Neutrophil (primary cell): ENCODE data around the gene ZNF710.
"Not testable (repeated sequence)": the region's sequence is repeated elsewhere in the genome, so short reads cannot be mapped to it uniquely, and the experiment has no call there.

Experiments used
- H3K27ac ChIP-seq: fragments of 200-600 bp; sonication (generic); 2 replicates; pipeline ENCODE4 v1.5.1; 2016; ENCODE audit warnings: mild to moderate bottlenecking, moderate library complexity
- H3K27me3 ChIP-seq: fragments of 200-600 bp; sonication (generic); 2 replicates; pipeline ENCODE4 v1.6.0; 2016; ENCODE audit warnings: mild to moderate bottlenecking
- H3K36me3 ChIP-seq: fragments of 200-600 bp; sonication (generic); 2 replicates; pipeline ENCODE4 v1.5.1; 2017
- H3K4me1 ChIP-seq, 2 experiments: fragments of 200-600 bp in 1 of 2; sonication (generic) in 1 of 2; 1 replicate in 1 of 2; 2 replicates in 1 of 2; pipeline versions ENCODE4 v1.5.1 to v1.6.1; 2013 to 2016; ENCODE audit warnings: low read depth in 1 of 2, low read length in 1 of 2, mild to moderate bottlenecking in 1 of 2, moderate library complexity in 1 of 2; ENCODE audit not compliant: control insufficient read depth in 1 of 2, insufficient read depth in 1 of 2
- H3K4me3 ChIP-seq, 2 experiments: fragments of 200-600 bp in 1 of 2; sonication (generic) in 1 of 2; 1 replicate in 1 of 2; 2 replicates in 1 of 2; pipeline ENCODE4 v1.5.1; 2013 to 2016; ENCODE audit warnings: low read depth in 1 of 2, low read length in 1 of 2, mild to moderate bottlenecking in 1 of 2, moderate library complexity in 1 of 2
- H3K9me3 ChIP-seq: fragments of 200-600 bp; sonication (generic); 2 replicates; pipeline ENCODE4 v1.5.1; 2016
- TF ChIP-seq, protein P1 (sequence below): fragments of 200-600 bp; sonication (generic); IDR thresholded peaks from 2 replicates; pipeline ENCODE4 v1.5.1; 2016; ENCODE audit warnings: antibody characterized with exemption

The ZNF710 gene, protein sequence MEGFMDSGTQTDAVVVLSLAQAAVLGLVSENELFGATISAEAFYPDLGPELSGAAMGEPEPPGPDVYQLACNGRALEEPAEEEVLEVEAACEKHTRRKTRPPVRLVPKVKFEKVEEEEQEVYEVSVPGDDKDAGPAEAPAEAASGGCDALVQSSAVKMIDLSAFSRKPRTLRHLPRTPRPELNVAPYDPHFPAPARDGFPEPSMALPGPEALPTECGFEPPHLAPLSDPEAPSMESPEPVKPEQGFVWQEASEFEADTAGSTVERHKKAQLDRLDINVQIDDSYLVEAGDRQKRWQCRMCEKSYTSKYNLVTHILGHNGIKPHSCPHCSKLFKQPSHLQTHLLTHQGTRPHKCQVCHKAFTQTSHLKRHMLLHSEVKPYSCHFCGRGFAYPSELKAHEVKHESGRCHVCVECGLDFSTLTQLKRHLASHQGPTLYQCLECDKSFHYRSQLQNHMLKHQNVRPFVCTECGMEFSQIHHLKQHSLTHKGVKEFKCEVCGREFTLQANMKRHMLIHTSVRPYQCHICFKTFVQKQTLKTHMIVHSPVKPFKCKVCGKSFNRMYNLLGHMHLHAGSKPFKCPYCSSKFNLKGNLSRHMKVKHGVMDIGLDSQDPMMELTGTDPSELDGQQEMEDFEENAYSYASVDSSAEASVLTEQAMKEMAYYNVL

DNA sequence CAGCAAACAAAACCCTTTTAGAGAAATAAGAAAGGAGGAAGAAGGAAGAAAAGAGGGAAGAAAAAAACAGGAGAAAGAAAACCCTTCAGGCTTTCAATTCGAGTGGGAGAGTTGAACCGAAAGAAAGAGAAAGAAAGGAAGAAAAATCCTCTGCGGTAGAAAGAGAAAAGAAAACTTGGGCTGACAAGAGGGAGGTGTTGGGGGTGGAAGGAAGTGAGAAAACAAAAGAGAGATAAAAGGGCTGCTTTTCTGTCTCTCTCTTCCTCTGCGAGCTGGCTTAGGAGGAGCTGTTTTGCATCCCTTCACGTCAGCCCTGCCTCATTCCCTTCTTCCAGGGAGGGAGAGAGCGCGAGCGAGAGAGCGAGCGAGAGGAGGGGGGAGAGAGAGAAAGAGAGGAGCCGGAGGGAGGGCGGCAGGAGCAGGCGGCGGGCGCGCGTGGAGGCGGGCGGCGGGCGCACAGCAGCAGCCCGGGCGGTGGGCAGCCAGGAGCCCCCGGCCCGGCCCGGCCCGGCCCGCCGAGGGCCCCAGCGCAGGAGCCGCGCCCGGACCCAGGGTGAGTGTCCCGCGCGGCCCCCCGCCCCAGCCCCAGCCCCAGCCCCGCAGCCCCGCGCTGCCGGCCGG is at the start of gene ZNF710:
ZNF710 (plus strand) TSS at position 263 of the 621 bp plus-strand sequence. CDS start 65,814 bp downstream, outside the sequence.
- TF ChIP-seq, protein P1, sequence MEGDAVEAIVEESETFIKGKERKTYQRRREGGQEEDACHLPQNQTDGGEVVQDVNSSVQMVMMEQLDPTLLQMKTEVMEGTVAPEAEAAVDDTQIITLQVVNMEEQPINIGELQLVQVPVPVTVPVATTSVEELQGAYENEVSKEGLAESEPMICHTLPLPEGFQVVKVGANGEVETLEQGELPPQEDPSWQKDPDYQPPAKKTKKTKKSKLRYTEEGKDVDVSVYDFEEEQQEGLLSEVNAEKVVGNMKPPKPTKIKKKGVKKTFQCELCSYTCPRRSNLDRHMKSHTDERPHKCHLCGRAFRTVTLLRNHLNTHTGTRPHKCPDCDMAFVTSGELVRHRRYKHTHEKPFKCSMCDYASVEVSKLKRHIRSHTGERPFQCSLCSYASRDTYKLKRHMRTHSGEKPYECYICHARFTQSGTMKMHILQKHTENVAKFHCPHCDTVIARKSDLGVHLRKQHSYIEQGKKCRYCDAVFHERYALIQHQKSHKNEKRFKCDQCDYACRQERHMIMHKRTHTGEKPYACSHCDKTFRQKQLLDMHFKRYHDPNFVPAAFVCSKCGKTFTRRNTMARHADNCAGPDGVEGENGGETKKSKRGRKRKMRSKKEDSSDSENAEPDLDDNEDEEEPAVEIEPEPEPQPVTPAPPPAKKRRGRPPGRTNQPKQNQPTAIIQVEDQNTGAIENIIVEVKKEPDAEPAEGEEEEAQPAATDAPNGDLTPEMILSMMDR, result no peak
- Histone ChIP-seq H3K27me3 (no peaks in the 10 kb centered on the region), H3K4me1 (peaks cover 52 to 60% of the 10 kb centered on the region in 2 experiments), H3K36me3 (no peaks in the 10 kb centered on the region), H3K9me3 (no peaks in the 10 kb centered on the region), H3K4me3 (peak within 1 kb of the TSS; percentile 74 to 86), H3K27ac (peak within 1 kb of the TSS; percentile 99)

DNA sequence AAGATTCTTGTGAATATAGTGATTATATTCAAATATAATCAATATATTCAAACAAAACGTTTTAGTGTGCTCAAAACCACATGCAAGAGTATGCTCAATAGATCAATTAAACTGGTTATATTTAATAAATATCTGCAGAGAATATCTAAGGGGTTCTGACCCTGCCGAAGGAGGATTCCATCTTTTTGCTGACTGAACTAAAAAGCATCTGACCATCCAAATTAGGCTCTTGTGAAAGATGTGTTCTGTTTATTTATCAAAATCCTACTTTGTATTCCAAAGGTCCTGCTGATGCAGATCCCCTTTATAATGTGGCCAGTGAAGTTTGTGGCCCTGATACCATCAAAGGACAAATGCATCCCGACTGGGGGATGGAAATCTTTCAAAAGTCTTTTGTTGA is 46.6 kb upstream of the ZNF710 start:
- Histone ChIP-seq H3K27ac (no peak overlapping the region), H3K27me3 (no peaks in the 10 kb centered on the region), H3K9me3 (no peaks in the 10 kb centered on the region), H3K4me3 (no peak overlapping the region), H3K4me1 (peaks cover 0 to 4% of the 10 kb centered on the region in 2 experiments), H3K36me3 (no peaks in the 10 kb centered on the region)
- TF ChIP-seq, protein P1, result no peak

DNA sequence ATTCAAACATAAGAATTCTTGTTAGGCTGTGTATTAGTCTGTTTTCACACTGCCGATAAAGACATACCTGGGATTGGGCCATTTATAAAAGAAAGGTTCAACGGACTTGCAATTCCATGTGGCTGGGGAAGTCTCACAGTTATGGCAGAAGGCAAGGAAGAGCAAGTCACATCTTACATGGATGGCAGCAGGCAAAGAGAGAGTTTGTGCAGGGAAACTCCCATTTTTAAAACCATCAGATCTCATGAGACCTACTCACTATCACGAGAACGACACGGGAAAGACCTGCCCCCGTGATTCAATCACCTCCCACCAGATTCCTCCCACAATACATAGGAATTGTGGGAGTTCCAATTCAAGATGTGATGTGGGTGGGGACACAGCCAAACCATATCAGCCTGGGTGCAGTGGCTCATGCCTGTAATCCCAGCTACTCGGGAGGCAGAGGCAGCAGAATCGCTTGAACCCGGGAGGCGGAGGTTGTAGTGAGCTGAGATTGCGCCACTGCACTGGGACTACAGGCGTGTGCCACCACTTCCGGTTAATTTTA is 45.6 kb upstream of the ZNF710 start:
- H3K9me3 ChIP-seq, H3K4me1 ChIP-seq, H3K27ac ChIP-seq, H3K36me3 ChIP-seq, H3K27me3 ChIP-seq, H3K4me3 ChIP-seq: not testable (repeated sequence)

DNA sequence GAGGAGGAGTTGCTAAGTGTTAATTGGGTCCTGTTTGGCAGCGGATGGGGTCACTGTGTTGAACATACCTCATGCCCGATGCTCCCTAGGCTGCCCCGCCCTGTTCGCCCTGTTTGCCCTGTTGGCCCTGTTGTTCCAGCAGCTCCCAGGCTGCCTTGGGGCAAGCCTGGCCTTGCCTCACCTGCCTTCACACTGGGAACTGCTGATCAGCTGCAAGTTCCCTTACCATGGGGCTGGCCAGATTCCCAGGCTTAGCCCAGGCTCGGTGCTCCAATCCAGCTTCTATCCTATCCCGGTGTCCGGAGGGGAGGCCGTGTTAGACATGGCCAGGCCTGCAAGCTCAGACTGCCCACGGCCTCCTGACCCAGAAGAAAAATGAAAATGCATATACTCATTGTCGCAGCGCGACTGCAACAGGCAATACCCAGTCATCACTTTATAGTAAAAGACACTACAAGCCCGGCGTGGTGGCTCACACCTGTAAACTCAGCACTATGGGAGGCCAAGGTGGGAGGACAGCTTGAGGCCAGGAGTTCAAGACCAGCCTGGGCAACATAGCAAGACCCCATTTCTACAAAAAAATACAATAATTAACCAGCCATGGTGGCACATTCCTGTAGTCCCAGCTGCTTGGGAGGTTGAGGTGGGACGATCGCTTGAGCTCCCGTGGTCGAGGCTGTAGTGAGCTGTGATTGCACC is 42.9 kb upstream of the ZNF710 start:
- Histone ChIP-seq H3K36me3 (no peaks in the 10 kb centered on the region), H3K27me3 (no peaks in the 10 kb centered on the region), H3K4me3 (no peak overlapping the region), H3K4me1 (peaks cover 12 to 16% of the 10 kb centered on the region in 2 experiments), H3K27ac (no peak overlapping the region), H3K9me3 (no peaks in the 10 kb centered on the region)
- TF ChIP-seq, protein P1, result no peak

DNA sequence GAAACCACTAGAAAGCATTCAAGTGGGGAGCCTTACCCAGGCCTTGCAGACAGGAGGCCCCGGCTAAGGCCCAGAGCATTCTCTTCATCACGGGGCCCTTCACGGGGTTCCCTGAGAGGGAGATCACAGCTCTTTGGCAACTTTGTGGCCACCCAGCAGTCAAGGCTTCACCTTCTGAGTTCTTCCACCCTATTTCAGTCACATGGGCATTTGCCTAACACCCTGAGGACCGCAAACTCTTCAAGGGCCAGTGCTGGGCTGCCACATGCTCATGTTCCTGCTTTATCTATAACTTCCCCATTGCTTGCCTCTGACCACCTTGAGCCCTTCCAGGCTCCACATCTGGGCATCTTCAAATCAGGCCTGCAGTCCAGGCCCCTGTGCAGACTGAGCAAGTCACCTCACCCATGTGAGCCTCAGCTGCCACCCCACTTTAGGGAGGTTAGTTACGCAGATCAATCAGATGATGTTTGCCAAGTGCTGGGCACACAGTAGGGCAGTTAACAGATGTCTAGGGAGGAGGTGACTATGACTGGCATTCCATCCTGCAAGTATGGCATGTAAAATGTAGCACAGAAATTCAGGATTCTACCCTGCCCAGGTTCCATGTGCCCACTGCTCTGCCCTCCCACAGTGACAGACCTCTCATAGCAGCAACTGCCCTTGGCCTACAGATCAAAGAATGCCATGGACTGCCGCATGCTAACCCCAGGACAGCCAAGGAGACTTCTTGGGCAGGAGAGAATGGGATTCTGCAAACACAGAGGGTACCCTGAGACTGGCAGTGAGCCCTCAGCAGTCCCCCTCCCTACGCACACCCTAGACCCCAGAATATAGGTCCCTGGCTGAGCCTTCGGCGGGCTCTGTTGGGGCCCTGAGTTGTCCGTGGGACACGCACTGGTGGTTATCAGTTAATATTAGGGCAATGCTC is 37.6 kb upstream of the ZNF710 start:
- Histone ChIP-seq H3K36me3 (no peaks in the 10 kb centered on the region), H3K4me1 (peaks cover 41 to 44% of the 10 kb centered on the region in 2 experiments), H3K9me3 (no peaks in the 10 kb centered on the region), H3K27ac (peak overlapping the region; percentile 88), H3K4me3 (peak overlapping the region in 1 of 2 experiments; percentile 40), H3K27me3 (no peaks in the 10 kb centered on the region)
- TF ChIP-seq, protein P1, result no peak
